Measurements from ENCODE around the gene SYT7.

SYT7 gene

GRCh38 chr11:61518032-61518795, 62.7 kb downstream of the SYT7 start:
- no peak for DNase-seq (ENCODE audit: low read depth in 4 of 4, low spot score in 1 of 4)

GRCh38 chr11:61516675-61517572, 64.0 kb downstream of the SYT7 start:
- peak in 3 of 4 experiments; percentile 25 to 47 (median 46) for DNase-seq (ENCODE audit: low read depth in 4 of 4, low spot score in 1 of 4)

DNA sequence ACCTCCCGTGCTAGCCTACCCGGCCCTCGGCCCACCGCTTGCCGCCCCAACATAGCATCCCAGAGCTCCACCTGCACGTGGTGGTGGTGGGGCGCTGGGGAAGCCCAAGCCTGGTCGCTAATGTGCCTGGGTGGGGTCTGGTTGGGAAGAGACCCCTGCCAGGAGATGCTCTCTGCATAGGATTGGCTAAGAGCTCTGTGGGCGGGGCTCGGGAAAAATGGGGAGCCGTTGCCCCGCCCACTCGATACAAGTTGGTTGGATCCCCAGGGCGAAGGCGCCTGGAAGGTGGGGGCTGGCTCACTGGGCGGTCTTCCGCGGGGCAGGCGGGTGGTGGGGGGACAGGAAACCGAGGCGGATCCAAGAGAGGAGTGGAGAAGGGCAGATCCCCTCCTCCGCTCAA, 64.7 kb downstream of the SYT7 start:
- DNase-seq (ENCODE audit: low read depth in 4 of 4, low spot score in 1 of 4): no peak

DNA sequence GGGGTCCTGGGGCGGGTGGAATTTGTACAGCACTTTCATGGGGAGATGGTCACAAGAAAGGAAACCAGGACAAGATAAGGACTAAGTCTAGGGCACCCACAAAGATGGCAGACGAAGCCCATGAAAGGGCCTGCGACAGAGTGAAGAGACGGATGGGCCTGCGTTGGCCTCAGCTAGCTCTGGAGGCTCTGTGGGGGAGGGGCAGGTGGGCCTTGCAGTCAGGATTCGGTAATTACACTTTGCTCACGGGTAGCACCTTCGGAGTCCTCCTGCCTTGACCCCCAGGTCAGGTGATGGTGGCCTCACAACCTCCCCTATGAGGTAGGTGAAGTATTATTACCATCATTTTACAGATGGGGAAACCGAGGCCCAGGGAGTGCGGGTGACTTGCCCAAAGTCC, 65.2 kb downstream of the SYT7 start:
- no peak for DNase-seq (ENCODE audit: low read depth in 4 of 4, low spot score in 1 of 4)

DNA sequence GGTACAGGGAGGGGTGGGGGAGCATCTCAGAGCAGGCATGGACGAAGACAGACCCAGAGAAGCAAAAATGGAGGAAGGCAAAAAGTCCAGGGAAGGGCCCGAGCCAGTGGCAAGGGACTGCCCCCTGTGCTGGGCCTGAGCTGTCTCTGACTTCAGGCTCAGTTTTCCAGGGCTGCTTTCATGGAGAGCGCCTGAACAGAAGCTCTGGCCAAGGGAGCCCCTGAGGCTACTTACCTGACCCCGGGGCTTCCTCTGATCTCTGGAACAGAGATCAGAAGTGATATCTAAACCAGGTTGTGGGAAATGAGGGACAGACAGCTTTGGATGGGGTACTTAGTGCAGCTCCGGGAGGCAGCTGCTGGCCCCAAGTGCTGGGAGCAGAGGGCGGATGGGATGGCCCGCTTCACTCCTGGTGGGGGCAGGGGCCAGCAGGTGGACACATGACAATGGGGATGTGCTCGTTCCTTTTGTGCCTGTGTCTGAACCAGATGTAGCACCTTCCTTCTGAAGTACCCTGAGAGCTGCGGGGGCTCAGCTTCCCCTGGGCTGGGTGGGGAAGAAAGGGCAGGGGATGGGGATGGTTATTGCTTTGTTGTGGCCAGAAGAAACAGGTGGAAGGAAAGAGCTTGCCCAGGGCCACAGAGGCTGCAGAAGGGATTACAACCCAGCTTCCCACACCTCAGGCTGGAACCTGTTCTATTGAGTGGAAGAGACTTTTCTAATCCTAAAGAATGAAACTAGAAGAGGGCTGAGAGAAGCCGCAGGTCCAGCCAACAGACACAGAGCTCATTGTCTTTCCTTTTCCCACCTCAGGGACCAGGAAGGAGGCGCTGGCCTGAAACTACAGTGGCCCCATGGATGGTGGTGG, 66.6 kb downstream of the SYT7 start:
- no peak for DNase-seq (ENCODE audit: low read depth in 4 of 4, low spot score in 1 of 4)

DNA sequence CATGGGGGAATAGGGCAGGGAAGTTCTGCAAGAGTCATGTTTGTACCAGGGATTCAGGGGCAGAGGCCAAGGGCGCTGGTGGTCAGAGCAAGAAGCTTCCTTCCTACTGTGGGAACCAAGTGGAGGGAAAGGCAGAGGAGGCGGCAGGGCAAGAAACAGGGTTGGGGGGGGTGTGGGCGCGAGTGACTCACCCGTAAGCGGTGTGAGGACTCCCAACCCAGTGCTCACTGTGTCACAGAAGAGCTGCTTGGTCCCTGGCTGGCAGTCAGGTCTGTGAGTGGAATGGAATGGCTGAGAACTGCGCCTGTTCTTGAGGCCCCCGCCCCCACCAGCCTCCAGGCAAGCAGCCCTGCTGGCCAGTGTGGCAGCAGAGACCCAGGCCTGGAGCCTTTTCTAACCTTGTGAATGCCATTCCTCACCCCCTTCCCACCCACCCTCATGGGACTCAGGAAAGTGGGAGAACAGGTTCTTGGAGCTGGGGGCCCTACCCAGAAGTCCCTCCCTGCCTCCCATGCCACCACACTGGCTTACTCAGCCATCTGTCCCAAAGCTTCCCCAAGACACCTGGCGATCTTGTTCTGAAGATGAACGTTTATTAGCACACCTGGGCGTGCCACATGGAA, 67.6 kb downstream of the SYT7 start:
- DNase-seq (ENCODE audit: low read depth in 4 of 4, low spot score in 1 of 4): no peak

DNA sequence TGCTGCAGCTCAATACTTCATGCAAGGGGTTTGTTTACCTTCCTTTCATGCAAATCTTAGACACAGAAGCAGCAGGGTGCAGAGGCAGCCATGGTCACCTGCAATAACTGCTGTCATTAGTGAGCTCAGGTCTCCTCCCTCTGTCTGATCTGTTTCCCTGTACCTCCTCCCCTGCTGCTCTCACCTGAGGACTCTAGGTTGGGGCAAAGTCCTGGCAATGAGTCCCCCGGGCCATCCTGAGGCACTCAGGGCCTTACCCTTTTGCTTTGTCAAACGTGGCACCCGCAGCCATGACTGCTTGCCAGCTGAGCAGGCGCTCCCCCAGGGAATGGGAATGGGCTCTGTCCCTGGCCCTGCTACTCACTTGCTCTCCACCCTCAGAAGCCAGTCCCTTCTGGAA, 68.4 kb downstream of the SYT7 start:
- DNase-seq (ENCODE audit: low read depth in 4 of 4, low spot score in 1 of 4): no peak

DNA sequence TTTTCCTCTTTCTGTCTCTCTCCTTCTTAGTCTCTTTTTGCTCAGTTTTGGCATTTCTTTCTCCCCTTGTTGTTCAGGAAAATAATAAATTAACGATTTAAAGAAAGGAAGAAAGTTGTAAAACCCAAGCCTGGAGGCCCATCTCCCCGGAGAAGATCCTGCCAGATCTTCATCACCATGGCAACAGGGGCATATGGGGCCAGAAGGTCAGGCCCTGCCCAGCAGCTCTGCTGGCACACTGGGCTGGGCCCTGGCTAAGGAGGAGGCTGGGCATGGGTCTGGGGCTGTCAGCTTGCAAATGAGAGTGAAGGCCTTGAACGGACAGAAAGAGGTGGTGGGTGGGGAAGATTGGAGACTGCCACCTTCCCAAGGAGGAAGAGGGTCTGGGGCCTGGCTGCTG, 69.5 kb downstream of the SYT7 start:
- no peak for DNase-seq (ENCODE audit: low read depth in 4 of 4, low spot score in 1 of 4)

DNA sequence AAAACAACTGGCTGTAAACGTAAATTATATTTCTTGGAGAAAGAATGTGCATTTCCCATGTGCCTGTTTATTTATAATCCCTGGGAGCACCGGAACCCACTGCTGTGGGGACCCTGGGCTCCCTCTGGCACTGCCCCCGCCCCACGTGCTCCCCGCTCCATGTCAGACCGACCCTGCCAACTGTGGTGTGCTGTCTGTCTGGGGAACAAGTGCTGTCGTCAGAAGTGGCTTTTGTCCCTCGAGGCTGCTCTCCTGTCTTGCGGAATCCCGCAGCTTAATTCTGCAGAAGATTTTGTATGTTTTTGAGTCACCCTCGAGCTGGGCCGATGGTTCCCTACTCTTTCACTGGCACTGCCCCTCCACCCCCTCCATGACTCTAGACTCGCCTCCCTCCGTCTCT, 69.9 kb downstream of the SYT7 start:
- DNase-seq (ENCODE audit: low read depth in 4 of 4, low spot score in 1 of 4): no peak

- DNase-seq (ENCODE audit: low read depth in 4 of 4, low spot score in 1 of 4): no peak
These were observed 70.5 kb downstream of the SYT7 start for GRCh38 chr11:61510166-61510919.

DNA sequence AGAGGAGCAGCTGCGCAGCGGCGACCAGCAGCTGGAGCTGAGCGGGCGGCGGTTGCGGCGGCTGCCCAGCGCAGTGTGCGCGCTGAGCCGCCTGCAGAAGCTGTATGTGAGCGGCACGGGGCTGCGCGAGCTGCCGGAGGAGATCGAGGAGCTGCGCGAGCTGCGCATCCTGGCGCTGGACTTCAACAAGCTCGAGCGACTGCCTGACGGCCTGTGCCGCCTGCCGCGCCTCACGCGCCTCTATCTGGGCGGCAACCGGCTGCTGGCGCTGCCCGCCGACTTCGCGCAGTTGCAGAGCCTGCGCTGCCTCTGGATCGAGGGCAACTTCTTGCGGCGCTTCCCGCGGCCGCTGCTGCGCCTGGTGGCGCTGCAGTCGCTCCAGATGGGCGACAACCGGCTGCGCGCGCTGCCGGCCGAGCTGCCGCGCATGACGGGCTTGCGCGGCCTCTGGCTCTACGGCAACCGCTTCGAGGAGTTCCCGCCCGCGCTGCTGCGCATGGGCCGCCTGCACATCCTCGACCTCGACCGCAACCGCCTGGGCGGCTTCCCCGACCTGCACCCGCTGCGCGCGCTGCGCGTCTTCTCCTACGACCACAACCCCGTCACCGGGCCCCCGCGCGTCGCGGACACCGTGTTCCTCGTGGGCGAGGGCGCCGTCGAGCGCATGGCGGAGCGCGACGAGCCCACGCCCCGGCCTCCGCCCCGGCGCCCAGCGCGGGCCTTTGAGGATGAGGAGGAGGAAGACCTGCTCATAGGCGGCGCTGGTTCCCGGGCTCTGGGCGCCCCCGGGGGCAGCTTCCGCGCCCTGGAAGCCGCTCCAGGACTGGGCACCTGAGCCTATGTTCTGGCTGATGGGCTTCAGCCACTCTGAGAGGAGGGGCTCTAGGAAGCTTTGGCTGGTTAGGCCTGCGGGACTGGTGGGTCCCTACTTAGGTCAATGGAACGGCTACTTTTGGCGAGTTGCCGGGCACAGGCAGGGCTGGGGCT, 71.5 kb downstream of the SYT7 start:
- DNase-seq (ENCODE audit: low read depth in 4 of 4, low spot score in 1 of 4): peak; percentile 23 to 67 (median 47)

GRCh38 chr11:61507962-61508861, 72.7 kb downstream of the SYT7 start, which contains the start of gene LRRC10B:
Gene LRRC10B, plus strand, starts transcription at chr11:61508749. Its CDS starts 250 bp downstream, at chr11:61508999.
- peak in 3 of 4 experiments; percentile 10 to 34 (median 22) for DNase-seq (ENCODE audit: low read depth in 4 of 4, low spot score in 1 of 4)

DNA sequence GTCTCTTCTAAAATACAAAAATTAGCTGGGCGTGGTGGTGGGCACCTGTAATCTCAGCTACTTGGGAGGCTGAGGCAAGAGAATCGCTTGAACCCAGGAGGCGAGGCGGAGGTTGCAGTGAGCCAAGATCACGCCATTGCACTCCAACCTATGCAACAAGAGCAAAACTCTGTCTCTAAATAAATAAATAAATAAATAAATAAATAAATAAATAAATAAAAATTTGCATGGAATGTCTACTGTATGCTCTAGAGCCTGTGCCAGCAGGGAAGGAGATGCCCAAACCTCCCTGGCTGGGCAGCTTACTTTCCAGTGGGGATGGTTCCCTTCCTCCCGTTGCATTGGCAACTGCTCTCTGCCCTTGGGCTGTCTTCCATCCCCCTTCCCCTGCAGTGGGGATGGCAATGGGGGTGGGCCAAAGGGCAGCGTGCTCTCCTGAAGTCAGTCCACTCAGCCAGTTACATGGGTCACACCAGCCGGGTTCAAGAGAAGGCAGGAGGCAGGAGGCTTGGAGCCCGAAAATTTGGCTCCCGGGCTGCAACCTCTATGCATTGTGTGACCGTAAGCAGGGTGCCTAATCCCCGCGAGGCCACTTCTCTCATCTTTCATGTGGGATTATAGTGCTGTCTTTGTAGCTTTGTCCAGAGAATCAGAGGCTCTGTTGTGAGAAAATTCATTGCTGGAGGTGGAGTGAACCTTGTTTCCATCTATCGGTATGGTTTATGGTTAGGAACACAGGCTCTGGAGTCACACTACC, 73.7 kb downstream of the SYT7 start:
- no peak for DNase-seq (ENCODE audit: low read depth in 4 of 4, low spot score in 1 of 4)

DNA sequence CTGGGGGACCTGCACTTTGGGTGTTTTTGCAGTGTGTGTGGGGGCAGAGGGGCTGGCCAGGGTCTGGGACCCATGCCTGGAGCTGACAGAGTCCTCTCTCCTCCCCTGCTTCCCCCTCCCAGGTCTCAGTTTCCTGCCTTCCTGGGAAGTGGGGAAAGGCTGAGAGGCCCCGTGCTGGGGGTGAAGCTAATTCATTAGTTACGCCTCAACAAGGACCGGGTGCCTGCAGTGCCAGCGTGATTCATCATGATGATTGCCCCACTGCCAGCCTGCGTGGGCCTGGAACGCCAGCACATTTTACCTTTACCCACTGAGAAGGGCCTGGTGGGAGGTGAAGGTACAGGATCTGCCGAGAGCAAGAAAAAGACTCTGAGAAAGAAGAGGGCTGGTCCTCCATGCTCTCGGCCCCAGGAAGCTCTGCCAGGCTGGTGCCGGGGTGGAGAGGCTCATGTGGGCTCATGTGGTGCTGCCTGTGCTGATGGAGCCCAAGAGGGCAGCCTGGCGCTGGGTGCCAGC, 75.2 kb downstream of the SYT7 start:
- no peak for DNase-seq (ENCODE audit: low read depth in 4 of 4, low spot score in 1 of 4)

DNA sequence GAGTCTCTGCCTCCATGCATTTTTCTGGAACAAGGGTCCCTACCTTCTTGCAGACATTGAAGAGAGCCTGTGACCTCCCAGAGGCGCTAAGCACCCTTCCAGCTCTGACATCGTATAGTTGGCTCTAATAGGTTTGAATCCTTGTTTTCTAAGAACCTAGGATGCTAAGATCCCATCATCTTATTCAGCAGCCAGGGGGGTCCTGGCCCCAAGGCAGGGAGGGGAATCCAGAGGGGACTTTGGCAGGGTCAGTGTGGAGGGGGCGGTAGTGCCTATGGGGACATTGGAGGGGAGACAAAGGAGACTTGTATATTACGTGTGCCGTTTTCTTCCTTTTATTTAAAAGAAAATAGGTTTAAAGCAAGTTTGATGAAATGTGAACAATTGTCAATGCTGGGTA, 75.8 kb downstream of the SYT7 start:
- DNase-seq (ENCODE audit: low read depth in 4 of 4, low spot score in 1 of 4): no peak

DNA sequence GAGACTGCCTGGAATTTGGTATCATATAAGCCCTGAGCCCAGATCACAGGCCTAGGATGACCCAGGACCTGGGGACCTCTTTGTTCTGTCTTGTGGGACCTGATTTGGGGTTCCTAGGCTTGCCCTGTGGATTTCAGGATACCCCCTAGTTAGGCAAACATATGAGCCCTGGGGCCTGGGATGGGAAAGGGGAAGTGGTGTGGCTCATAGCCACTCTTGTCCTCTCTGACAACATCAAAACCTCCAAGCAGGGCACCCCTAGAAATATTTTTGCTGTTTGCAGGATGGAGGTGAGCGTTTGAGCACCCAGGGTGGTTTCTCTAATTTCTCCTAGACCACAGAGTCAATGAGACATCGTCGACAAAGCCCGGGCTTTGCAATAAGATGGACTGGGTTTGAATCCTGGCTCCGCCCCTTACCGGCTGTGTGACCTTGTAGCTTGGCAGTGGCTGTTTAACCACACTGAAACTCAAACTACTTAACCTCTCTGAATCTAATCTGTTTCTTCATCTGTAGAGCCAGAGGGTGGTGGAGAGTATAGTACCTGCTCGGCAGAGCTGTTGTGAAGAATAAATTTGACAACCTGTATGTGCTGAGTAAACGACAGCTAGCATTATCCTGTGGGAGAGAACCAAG, 77.6 kb downstream of the SYT7 start:
- DNase-seq (ENCODE audit: low read depth in 4 of 4, low spot score in 1 of 4): no peak
